HCT116 (cell line): Measurements from ENCODE around the gene POF1B. TPM values are rescaled to one million over a fixed set of nuclear protein-coding genes. Genes with fewer than 3 reads are reported as not detected.
"Not testable (repeated sequence)": the region's sequence is repeated elsewhere in the genome, so short reads cannot be mapped to it uniquely, and the experiment has no call there.

Experiments used
- ATAC-seq: fragments of 200-7000 bp; cut with Tn5 transposase; 2 replicates; pipeline ENCODE4 v1.9.1; 2020; ENCODE audit warnings: mild to moderate bottlenecking, moderate library complexity
- BruUV-seq: library from RNA; stranded (reverse); fragments of 400-500 nt; replicated peaks from 2 replicates; lab custom pipeline; 2021; lab: Mats Ljungman, UMichigan
- CTCF ChIA-PET: fragments of 300-600 bp; sonication (Branson Sonifier 250); formaldehyde crosslinking; loops from one replicate; lab custom pipeline; 2021; ENCODE audit warnings: antibody characterized with exemption; lab: Charles Lee
- POLR2A ChIA-PET: fragments of 300-600, 350-600 bp; sonication (Branson Sonifier 250); formaldehyde crosslinking; loops from one replicate; lab custom pipeline; 2021; ENCODE audit warnings: antibody characterized with exemption; lab: Charles Lee
- RAD21 ChIA-PET, 2 experiments: fragments of 300-600 bp; sonication (Branson Sonifier 250); formaldehyde crosslinking; loops; one replicate each; lab custom pipeline; 2023; ENCODE audit warnings: low total read pairs in 2 of 2; ENCODE audit not compliant: uncharacterized antibody in 2 of 2, unreplicated experiment in 2 of 2, low non-redundant PET in 1 of 2; lab: Charles Lee
- DNase-seq: peaks from one replicate; pipeline ENCODE4 v3.0.0-alpha.2; 2010; ENCODE audit warnings: low read depth, low spot score
- H2AFZ ChIP-seq: fragments of 200-600 bp; shearing (Covaris generic), sonication (generic); 2 replicates; pipeline ENCODE4 v1.6.1; 2017; ENCODE audit warnings: low read depth, mixed run types, mixed read lengths, antibody characterized with exemption, low read length; ENCODE audit not compliant: poor library complexity, severe bottlenecking
- H3K27ac ChIP-seq: 2 replicates; pipeline ENCODE4 v1.5.1; 2012; ENCODE audit warnings: low read depth, low read length
- H3K27me3 ChIP-seq: fragments of 200-600 bp; sonication (generic); 2 replicates; pipeline ENCODE4 v1.6.1; 2016; ENCODE audit warnings: mixed run types, low read length, mixed read lengths; ENCODE audit not compliant: insufficient read depth
- H3K36me3 ChIP-seq, 2 experiments: fragments of 200-500 bp in 1 of 2; fragments of 200-600 bp in 1 of 2; sonication (Bioruptor generic) in 1 of 2; sonication (generic) in 1 of 2; 2 replicates each; pipeline versions ENCODE4 v1.5.1 to v1.6.1; 2014 to 2016; ENCODE audit warnings: low read length in 2 of 2, inconsistent platforms in 1 of 2, mixed read lengths in 1 of 2, mixed run types in 1 of 2; ENCODE audit not compliant: insufficient read depth in 2 of 2, control insufficient read depth in 1 of 2
- H3K4me1 ChIP-seq, 2 experiments: fragments of 200-600 bp in 1 of 2; sonication (generic) in 1 of 2; 2 replicates each; pipeline versions ENCODE4 v1.5.1 to v1.6.1; 2012 to 2017; ENCODE audit warnings: low read length in 2 of 2, inconsistent platforms in 1 of 2, mild to moderate bottlenecking in 1 of 2, mixed read lengths in 1 of 2, mixed run types in 1 of 2, moderate library complexity in 1 of 2; ENCODE audit not compliant: insufficient read depth in 2 of 2, control insufficient read depth in 1 of 2
- H3K4me2 ChIP-seq: fragments of 200-600 bp; sonication (generic); 2 replicates; pipeline ENCODE4 v1.6.1; 2017; ENCODE audit warnings: mixed run types, low read length, mixed read lengths
- H3K4me3 ChIP-seq, 2 experiments: fragments of 200-600 bp in 1 of 2; sonication (generic) in 1 of 2; replicated peaks in 1 of 2; 2 replicates each; pipeline ENCODE4 v1.5.1; 2011 to 2016; ENCODE audit warnings: low read length in 2 of 2, control low read depth in 1 of 2, low read depth in 1 of 2, mild to moderate bottlenecking in 1 of 2, mixed read lengths in 1 of 2, mixed run types in 1 of 2
- H3K79me2 ChIP-seq: fragments of 200-600 bp; sonication (generic); 2 replicates; pipeline ENCODE4 v1.6.1; 2017; ENCODE audit warnings: mild to moderate bottlenecking, mixed run types, low read length, moderate library complexity, mixed read lengths; ENCODE audit not compliant: insufficient read depth
- H3K9ac ChIP-seq: fragments of 200-600 bp; sonication (generic); 2 replicates; pipeline ENCODE4 v1.6.1; 2016; ENCODE audit warnings: low read length, mixed read lengths
- H3K9me2 ChIP-seq: fragments of 200-600 bp; sonication (generic), shearing (Covaris generic); 2 replicates; pipeline ENCODE4 v1.6.1; 2017; ENCODE audit warnings: mixed run types, mild to moderate bottlenecking, moderate library complexity; ENCODE audit not compliant: insufficient read depth
- H3K9me3 ChIP-seq, 2 experiments: fragments of 200-500 bp in 1 of 2; fragments of 200-600 bp in 1 of 2; sonication (Bioruptor generic) in 1 of 2; sonication (generic) in 1 of 2; 2 replicates each; pipeline ENCODE4 v1.6.1; 2014 to 2017; ENCODE audit warnings: low read length in 2 of 2, mixed read lengths in 2 of 2, inconsistent platforms in 1 of 2, low read depth in 1 of 2, mild to moderate bottlenecking in 1 of 2, mixed run types in 1 of 2, moderate library complexity in 1 of 2; ENCODE audit not compliant: control insufficient read depth in 1 of 2, insufficient read depth in 1 of 2
- H4K20me1 ChIP-seq: fragments of 200-600 bp; sonication (generic), shearing (Covaris generic); 2 replicates; pipeline ENCODE4 v1.6.1; 2017; ENCODE audit warnings: mixed run types, mild to moderate bottlenecking, moderate library complexity; ENCODE audit not compliant: insufficient read depth
- CTCF ChIP-seq, 3 experiments: fragments of 200-600 bp in 1 of 3; sonication (generic) in 1 of 3; IDR thresholded peaks in 2 of 3; conservative IDR thresholded peaks in 1 of 3; 2 replicates each; pipeline ENCODE4 v1.5.1; 2012 to 2017; ENCODE audit warnings: low read depth in 2 of 3, low read length in 2 of 3, antibody characterized with exemption in 1 of 3, borderline replicate concordance in 1 of 3, control low read depth in 1 of 3, mild to moderate bottlenecking in 1 of 3, mixed read lengths in 1 of 3, mixed run types in 1 of 3, moderate library complexity in 1 of 3; ENCODE audit not compliant: insufficient read depth in 1 of 3
- SIN3A ChIP-seq: IDR thresholded peaks from 2 replicates; pipeline ENCODE4 v1.6.1; 2012; ENCODE audit warnings: low read depth
- intact Hi-C: fragments of 100-400 bp; cut with micrococcal nuclease; formaldehyde crosslinking; loops from 2 replicates; pipeline ENCODE4 v1.10.0; 2022
- total RNA-seq: library from RNA; stranded (reverse); gene quantifications from one replicate; pipeline ENCODE4 v1.2.1, GENCODE V29; 2021; ENCODE audit not compliant: unreplicated experiment

The POF1B gene
- total RNA-seq, 1 experiment from 2014 or later, result 0.15 TPM

DNA sequence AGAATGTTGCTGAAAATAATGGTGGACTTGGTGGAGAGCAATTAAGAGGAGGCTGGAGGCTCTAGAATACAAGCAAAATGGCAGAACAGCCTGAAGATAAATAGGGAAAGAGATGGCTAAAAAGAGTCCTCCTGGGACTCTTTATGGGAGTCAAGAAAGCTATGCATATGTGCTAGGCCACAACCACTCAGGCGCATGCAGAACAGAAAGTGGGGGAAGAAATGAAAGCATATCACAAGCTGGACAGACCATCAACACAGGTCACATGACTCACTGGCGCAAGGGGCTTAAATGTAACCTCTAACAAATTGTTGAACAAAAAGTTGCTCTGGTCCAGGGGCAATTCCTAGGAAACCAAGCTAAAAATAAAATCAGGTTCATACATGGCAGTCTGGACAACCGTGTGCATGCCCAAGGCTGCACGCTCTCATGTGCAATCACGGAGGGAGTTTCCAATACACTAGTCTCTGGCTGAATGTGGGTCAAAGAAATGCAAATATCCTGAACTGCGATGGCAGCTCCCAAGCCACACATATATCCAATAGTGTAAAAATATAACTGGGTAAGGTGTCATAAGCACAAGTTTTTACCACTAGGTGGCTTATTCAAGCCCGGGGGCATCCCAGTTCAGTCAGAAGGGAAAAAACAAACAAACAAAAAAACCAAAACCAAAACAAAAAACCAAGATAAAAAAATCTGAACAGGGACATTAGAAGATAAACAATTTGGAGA lies 90.3 kb downstream of the POF1B start:
- TF ChIP-seq CTCF (IDR thresholded peaks at IDR 0.05 in 2 of 3, conservative IDR thresholded peaks at IDR 0.05 in 1 of 3; ENCODE audit: borderline replicate concordance in 1 of 3, insufficient read depth in 1 of 3, low read depth in 2 of 3, low read length in 2 of 3) (peak in 2 of 3 experiments; percentile 4 to 36; a peak in 3 of 6 replicates), SIN3A (no peak)
- peak; percentile 57; the same call in 1 of the 2 replicates for ATAC-seq
- H3K27ac ChIP-seq, result no peak overlapping the region
- no peaks in the 10 kb centered on the region for H3K4me1 ChIP-seq
- no peaks in the 10 kb centered on the region for H3K36me3 ChIP-seq
- BruUV-seq, result no TSS peak
- ChIA-PET CTCF (interaction anchor here (0.7 kb wide), 1 partner anchor 19 kb away, joined by 3 read pairs; no protein-coding TSS in a partner anchor), POLR2A (no interaction called here), RAD21 (no interaction called here)
- H3K27me3 ChIP-seq, result no peaks in the 10 kb centered on the region
- H3K9me3 ChIP-seq, result no peaks in the 10 kb centered on the region
- no peak overlapping the region for H3K4me2 ChIP-seq
- no peak overlapping the region for H3K4me3 ChIP-seq
- no peaks in the 10 kb centered on the region for H3K9me2 ChIP-seq
- no peaks in the 10 kb centered on the region for H4K20me1 ChIP-seq
- no peak for DNase-seq
- intact Hi-C loops, result no loop called here
- no peak overlapping the region for H2AFZ ChIP-seq
- H3K79me2 ChIP-seq, result no peaks in the 10 kb centered on the region
- no peak overlapping the region for H3K9ac ChIP-seq

GRCh38 chrX:85285286-85285685 lies 94.2 kb downstream of the POF1B start:
- ATAC-seq, H3K9me3 ChIP-seq, H3K36me3 ChIP-seq, H3K9me2 ChIP-seq, POLR2A ChIA-PET, BruUV-seq, H3K27ac ChIP-seq, DNase-seq, H3K4me2 ChIP-seq, RAD21 ChIA-PET, H4K20me1 ChIP-seq, CTCF ChIA-PET, H3K27me3 ChIP-seq, H3K9ac ChIP-seq, H3K4me1 ChIP-seq, H3K4me3 ChIP-seq, H3K79me2 ChIP-seq, intact Hi-C loops, H2AFZ ChIP-seq: not testable (repeated sequence)
